ENCODE results near the gene NBPF12. TPM values are rescaled to one million over a fixed set of nuclear protein-coding genes. Genes with fewer than 3 reads are reported as not detected.

The NBPF12 gene
- total RNA-seq, 1 donor from 2014 or later = 4.2 TPM

Other genes starting within 250 kb of the NBPF12 start
- gene PRKAB2, start 234.1 kb downstream of the NBPF12 start, total RNA-seq = 8.0 and 8.1 TPM in 2 replicates